ENCODE results near the gene LRRN4CL.
A peak's percentile ranks its signal among the peaks of the same experiment; 100 is the strongest.
"Not testable (repeated sequence)": the region's sequence is repeated elsewhere in the genome, so short reads cannot be mapped to it uniquely, and the experiment has no call there.

Gene LRRN4CL

GRCh38 chr11:62689421-62690183, at the start of gene LRRN4CL:
Gene LRRN4CL, minus strand, starts transcription at chr11:62689530. Its CDS starts 1,022 bp downstream, at chr11:62688508.
- Histone ChIP-seq H3K9ac (ENCODE audit: low read length) (no peak within 1 kb of the TSS), H3K4me3 (ENCODE audit: low read length) (peak within 1 kb of the TSS; percentile 58), H3K36me3 (ENCODE audit: control insufficient read depth, insufficient read depth, low read length) (peaks cover 14% of the 10 kb centered on the region), H3K27me3 (ENCODE audit: control insufficient read depth, insufficient read depth, low read length) (peaks cover 5% of the 10 kb centered on the region), H3K27ac (ENCODE audit: low read depth, low read length) (peak within 1 kb of the TSS; percentile 74), H3K4me1 (ENCODE audit: control insufficient read depth, insufficient read depth, low read length) (peaks cover 2% of the 10 kb centered on the region)

GRCh38 chr11:62737196-62737595, 47.9 kb upstream of the LRRN4CL start:
- Histone ChIP-seq H3K4me3 (ENCODE audit: low read length) (no peak overlapping the region), H3K27ac (ENCODE audit: low read depth, low read length) (no peak overlapping the region), H3K36me3 (ENCODE audit: control insufficient read depth, insufficient read depth, low read length) (peaks cover 8% of the 10 kb centered on the region), H3K4me1 (ENCODE audit: control insufficient read depth, insufficient read depth, low read length) (no peaks in the 10 kb centered on the region), H3K9ac (ENCODE audit: low read length) (no peak overlapping the region), H3K27me3 (ENCODE audit: control insufficient read depth, insufficient read depth, low read length) (no peaks in the 10 kb centered on the region)

- Histone ChIP-seq H3K4me3 (ENCODE audit: low read length) (no peak overlapping the region), H3K36me3 (ENCODE audit: control insufficient read depth, insufficient read depth, low read length) (peaks cover 9% of the 10 kb centered on the region), H3K9ac (ENCODE audit: low read length) (no peak overlapping the region), H3K4me1 (ENCODE audit: control insufficient read depth, insufficient read depth, low read length) (peaks cover 6% of the 10 kb centered on the region), H3K27me3 (ENCODE audit: control insufficient read depth, insufficient read depth, low read length) (no peaks in the 10 kb centered on the region), H3K27ac (ENCODE audit: low read depth, low read length) (no peak overlapping the region)
Observed at GRCh38 chr11:62732830-62733229, 43.5 kb upstream of the LRRN4CL start.

GRCh38 chr11:62730076-62730475, 40.7 kb upstream of the LRRN4CL start:
- Histone ChIP-seq H3K4me1 (ENCODE audit: control insufficient read depth, insufficient read depth, low read length) (peaks cover 17% of the 10 kb centered on the region), H3K4me3 (ENCODE audit: low read length) (peak overlapping the region; percentile 48)
- H3K27me3 ChIP-seq (ENCODE audit: control insufficient read depth, insufficient read depth, low read length); H3K9ac ChIP-seq (ENCODE audit: low read length); H3K27ac ChIP-seq (ENCODE audit: low read depth, low read length); H3K36me3 ChIP-seq (ENCODE audit: control insufficient read depth, insufficient read depth, low read length): not testable (repeated sequence)

GRCh38 chr11:62728171-62728988, 39.0 kb upstream of the LRRN4CL start, which contains the start of gene TTC9C:
Gene TTC9C, plus strand, starts transcription at chr11:62728486. Its CDS starts 363 bp downstream, at chr11:62728849.
- Histone ChIP-seq H3K4me1 (ENCODE audit: control insufficient read depth, insufficient read depth, low read length) (peaks cover 31% of the 10 kb centered on the region), H3K27ac (ENCODE audit: low read depth, low read length) (peak within 1 kb of the TSS; percentile 93), H3K36me3 (ENCODE audit: control insufficient read depth, insufficient read depth, low read length) (peaks cover 10% of the 10 kb centered on the region), H3K27me3 (ENCODE audit: control insufficient read depth, insufficient read depth, low read length) (no peaks in the 10 kb centered on the region), H3K9ac (ENCODE audit: low read length) (peak within 1 kb of the TSS; percentile 82), H3K4me3 (ENCODE audit: low read length) (peak within 1 kb of the TSS; percentile 94)

- Histone ChIP-seq H3K9ac (ENCODE audit: low read length) (peak overlapping the region; percentile 82), H3K4me1 (ENCODE audit: control insufficient read depth, insufficient read depth, low read length) (peaks cover 31% of the 10 kb centered on the region), H3K36me3 (ENCODE audit: control insufficient read depth, insufficient read depth, low read length) (peaks cover 11% of the 10 kb centered on the region), H3K27ac (ENCODE audit: low read depth, low read length) (peak overlapping the region; percentile 93), H3K4me3 (ENCODE audit: low read length) (peak overlapping the region; percentile 94), H3K27me3 (ENCODE audit: control insufficient read depth, insufficient read depth, low read length) (no peaks in the 10 kb centered on the region)
Observed at GRCh38 chr11:62727872-62728170, 38.5 kb upstream of the LRRN4CL start.

- peak within 1 kb of the TSS; percentile 95 for H3K9ac ChIP-seq (ENCODE audit: low read length)
- no peaks in the 10 kb centered on the region for H3K27me3 ChIP-seq (ENCODE audit: control insufficient read depth, insufficient read depth, low read length)
- H3K4me3 ChIP-seq (ENCODE audit: low read length), result peak within 1 kb of the TSS; percentile 94
- peaks cover 31% of the 10 kb centered on the region for H3K4me1 ChIP-seq (ENCODE audit: control insufficient read depth, insufficient read depth, low read length)
- H3K36me3 ChIP-seq (ENCODE audit: control insufficient read depth, insufficient read depth, low read length), result peaks cover 16% of the 10 kb centered on the region
- peak within 1 kb of the TSS; percentile 93 for H3K27ac ChIP-seq (ENCODE audit: low read depth, low read length)
Observed at GRCh38 chr11:62727165-62727871, 38.0 kb upstream of the LRRN4CL start, which contains the start of gene HNRNPUL2. Gene HNRNPUL2, minus strand, starts transcription at chr11:62727457. Its CDS starts 301 bp downstream, at chr11:62727156.

GRCh38 chr11:62726915-62727164, 37.5 kb upstream of the LRRN4CL start:
- no peaks in the 10 kb centered on the region for H3K27me3 ChIP-seq (ENCODE audit: control insufficient read depth, insufficient read depth, low read length)
- peak overlapping the region; percentile 95 for H3K9ac ChIP-seq (ENCODE audit: low read length)
- H3K36me3 ChIP-seq (ENCODE audit: control insufficient read depth, insufficient read depth, low read length), result peaks cover 20% of the 10 kb centered on the region
- peak overlapping the region; percentile 93 for H3K27ac ChIP-seq (ENCODE audit: low read depth, low read length)
- H3K4me3 ChIP-seq (ENCODE audit: low read length), result peak overlapping the region; percentile 94
- H3K4me1 ChIP-seq (ENCODE audit: control insufficient read depth, insufficient read depth, low read length), result peaks cover 31% of the 10 kb centered on the region

GRCh38 chr11:62726156-62726914, 37.0 kb upstream of the LRRN4CL start:
- Histone ChIP-seq H3K4me3 (ENCODE audit: low read length) (peak overlapping the region; percentile 94), H3K27ac (ENCODE audit: low read depth, low read length) (peak overlapping the region; percentile 93), H3K36me3 (ENCODE audit: control insufficient read depth, insufficient read depth, low read length) (peaks cover 23% of the 10 kb centered on the region), H3K9ac (ENCODE audit: low read length) (peak overlapping the region; percentile 95), H3K27me3 (ENCODE audit: control insufficient read depth, insufficient read depth, low read length) (no peaks in the 10 kb centered on the region), H3K4me1 (ENCODE audit: control insufficient read depth, insufficient read depth, low read length) (peaks cover 31% of the 10 kb centered on the region)

GRCh38 chr11:62725646-62726045, 36.3 kb upstream of the LRRN4CL start:
- peaks cover 31% of the 10 kb centered on the region for H3K4me1 ChIP-seq (ENCODE audit: control insufficient read depth, insufficient read depth, low read length)
- peak overlapping the region; percentile 93 for H3K27ac ChIP-seq (ENCODE audit: low read depth, low read length)
- H3K4me3 ChIP-seq (ENCODE audit: low read length), result peak overlapping the region; percentile 94
- H3K27me3 ChIP-seq (ENCODE audit: control insufficient read depth, insufficient read depth, low read length), result no peaks in the 10 kb centered on the region
- H3K9ac ChIP-seq (ENCODE audit: low read length), result peak overlapping the region; percentile 95
- peaks cover 27% of the 10 kb centered on the region for H3K36me3 ChIP-seq (ENCODE audit: control insufficient read depth, insufficient read depth, low read length)

- H3K36me3 ChIP-seq (ENCODE audit: control insufficient read depth, insufficient read depth, low read length), result peaks cover 39% of the 10 kb centered on the region
- H3K9ac ChIP-seq (ENCODE audit: low read length), result no peak overlapping the region
- H3K4me1 ChIP-seq (ENCODE audit: control insufficient read depth, insufficient read depth, low read length), result peaks cover 25% of the 10 kb centered on the region
- H3K27ac ChIP-seq (ENCODE audit: low read depth, low read length), result no peak overlapping the region
- no peaks in the 10 kb centered on the region for H3K27me3 ChIP-seq (ENCODE audit: control insufficient read depth, insufficient read depth, low read length)
- H3K4me3 ChIP-seq (ENCODE audit: low read length), result peak overlapping the region; percentile 94
Observed at GRCh38 chr11:62724171-62724570, 34.8 kb upstream of the LRRN4CL start.

- Histone ChIP-seq H3K27ac (ENCODE audit: low read depth, low read length) (no peak overlapping the region), H3K4me3 (ENCODE audit: low read length) (no peak overlapping the region), H3K4me1 (ENCODE audit: control insufficient read depth, insufficient read depth, low read length) (peaks cover 25% of the 10 kb centered on the region), H3K27me3 (ENCODE audit: control insufficient read depth, insufficient read depth, low read length) (no peaks in the 10 kb centered on the region), H3K36me3 (ENCODE audit: control insufficient read depth, insufficient read depth, low read length) (peaks cover 48% of the 10 kb centered on the region), H3K9ac (ENCODE audit: low read length) (no peak overlapping the region)
Observed at GRCh38 chr11:62721994-62722393, 32.7 kb upstream of the LRRN4CL start.

Measured in rectal smooth muscle tissue (tissue), 1 donor.